ENCODE results near the gene RABL6.

The RABL6 gene

DNA sequence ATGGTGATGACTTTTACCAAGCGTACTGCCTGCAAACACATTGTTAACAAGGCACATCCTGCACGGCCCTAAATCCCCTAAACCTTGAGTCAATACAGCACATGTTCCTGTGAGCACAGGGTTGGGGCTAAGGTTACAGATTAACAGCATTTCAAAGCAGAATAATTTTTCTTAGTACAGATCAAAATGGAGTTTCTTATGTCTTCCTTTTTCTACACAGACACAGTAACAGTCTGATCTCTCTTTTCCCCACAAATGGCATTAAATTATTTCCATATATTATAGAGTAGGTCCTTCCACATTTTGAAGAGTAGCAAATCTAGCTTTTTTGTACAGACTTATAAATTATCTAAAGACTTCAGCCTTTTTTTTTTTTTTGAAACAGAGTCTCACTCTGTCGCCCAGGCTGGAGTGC, 18.2 kb upstream of the RABL6 start:
- peak overlapping the region; percentile 60 for H3K27ac ChIP-seq
- no peak for TF ChIP-seq ZFX (IDR thresholded peaks at IDR 0.05)

DNA sequence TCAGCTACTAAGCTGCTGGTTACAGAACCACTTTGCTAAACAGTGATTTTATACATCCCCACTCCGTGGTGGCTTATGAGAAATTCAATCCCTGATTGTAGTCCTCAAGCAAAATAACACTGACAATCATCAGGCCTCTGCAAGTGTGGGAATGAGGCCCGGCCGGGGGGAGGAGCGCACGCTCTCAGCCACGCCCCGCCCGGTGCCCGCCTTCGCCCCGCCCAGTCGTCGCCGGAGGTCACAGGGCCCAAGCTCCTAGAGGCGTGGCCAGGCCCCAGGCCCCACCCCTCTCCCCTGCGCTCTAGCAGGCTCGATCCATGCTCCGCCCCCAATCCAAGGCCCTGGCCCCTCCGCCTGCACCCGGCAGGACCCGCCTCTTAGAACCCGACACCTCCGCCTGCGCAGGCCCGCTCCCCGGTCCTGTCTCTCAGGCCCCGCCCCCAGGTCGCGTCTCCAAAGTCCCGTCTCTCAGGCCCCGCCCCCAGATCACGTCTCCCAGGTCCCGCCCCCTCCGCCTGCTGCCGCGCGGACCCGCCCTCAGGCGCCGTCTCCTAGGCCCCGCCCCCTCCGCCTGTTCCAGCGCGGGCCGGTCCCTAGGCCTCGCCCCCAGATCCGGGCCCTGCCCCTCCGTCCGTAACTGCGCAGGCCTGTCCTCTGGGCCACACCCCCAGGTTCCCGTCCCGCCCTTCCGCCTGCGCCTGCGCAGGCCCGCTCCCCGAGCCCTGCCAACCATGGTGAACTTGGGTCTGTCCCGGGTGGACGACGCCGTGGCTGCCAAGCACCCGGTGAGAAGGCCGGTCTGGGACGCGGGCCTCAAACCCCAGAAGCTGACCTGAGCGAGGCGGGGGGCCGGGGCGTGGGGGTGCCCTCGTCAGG, 16.9 kb upstream of the RABL6 start, which contains the start of gene TMEM141:
Gene TMEM141 (plus strand): TSS at position 705 of the 876 bp plus-strand sequence. CDS start 27 bp downstream, at position 732.
- H3K27ac ChIP-seq: peak within 1 kb of the TSS; percentile 97
- no peak for TF ChIP-seq ZFX (IDR thresholded peaks at IDR 0.05)
- TF ChIP-seq, protein P1, sequence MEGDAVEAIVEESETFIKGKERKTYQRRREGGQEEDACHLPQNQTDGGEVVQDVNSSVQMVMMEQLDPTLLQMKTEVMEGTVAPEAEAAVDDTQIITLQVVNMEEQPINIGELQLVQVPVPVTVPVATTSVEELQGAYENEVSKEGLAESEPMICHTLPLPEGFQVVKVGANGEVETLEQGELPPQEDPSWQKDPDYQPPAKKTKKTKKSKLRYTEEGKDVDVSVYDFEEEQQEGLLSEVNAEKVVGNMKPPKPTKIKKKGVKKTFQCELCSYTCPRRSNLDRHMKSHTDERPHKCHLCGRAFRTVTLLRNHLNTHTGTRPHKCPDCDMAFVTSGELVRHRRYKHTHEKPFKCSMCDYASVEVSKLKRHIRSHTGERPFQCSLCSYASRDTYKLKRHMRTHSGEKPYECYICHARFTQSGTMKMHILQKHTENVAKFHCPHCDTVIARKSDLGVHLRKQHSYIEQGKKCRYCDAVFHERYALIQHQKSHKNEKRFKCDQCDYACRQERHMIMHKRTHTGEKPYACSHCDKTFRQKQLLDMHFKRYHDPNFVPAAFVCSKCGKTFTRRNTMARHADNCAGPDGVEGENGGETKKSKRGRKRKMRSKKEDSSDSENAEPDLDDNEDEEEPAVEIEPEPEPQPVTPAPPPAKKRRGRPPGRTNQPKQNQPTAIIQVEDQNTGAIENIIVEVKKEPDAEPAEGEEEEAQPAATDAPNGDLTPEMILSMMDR (conservative IDR thresholded peaks at IDR 0.05): no peak

DNA sequence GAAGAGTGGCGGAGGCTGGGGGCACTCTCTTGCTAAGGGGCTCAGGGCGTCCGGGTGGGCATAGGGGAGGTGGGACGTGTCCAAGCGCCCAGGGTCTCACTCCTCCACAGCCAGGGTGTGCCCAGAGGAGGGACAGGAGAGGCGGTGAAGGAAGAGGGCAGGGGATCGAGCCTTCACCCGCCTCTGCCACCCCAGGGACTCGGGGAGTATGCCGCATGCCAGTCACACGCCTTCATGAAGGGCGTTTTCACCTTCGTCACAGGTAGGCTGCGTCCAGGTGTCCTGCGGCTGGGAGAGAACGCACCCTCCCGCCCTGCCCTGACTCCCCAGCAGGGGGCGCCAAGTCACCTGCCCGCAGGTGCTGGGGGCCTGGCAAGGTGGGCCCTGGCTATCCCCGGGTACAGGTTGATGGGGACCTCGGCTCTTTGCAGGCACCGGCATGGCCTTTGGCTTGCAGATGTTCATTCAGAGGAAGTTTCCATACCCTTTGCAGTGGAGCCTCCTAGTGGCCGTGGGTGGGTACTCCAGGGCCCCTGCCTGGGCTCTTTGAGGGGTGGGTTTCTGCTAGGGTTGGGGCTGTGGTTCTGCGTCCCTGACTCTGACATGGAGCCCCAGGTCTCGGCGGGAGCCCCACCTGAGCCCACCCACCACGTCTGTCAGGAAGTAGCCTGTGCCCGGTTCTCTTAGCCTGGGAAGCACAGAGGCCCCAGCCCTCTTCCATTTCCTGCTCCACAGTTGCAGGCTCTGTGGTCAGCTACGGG, 16.1 kb upstream of the RABL6 start:
- TF ChIP-seq ZFX (IDR thresholded peaks at IDR 0.05): no peak
- TF ChIP-seq, protein P1 (conservative IDR thresholded peaks at IDR 0.05): peak; percentile 100
- peak overlapping the region; percentile 97 for H3K27ac ChIP-seq

DNA sequence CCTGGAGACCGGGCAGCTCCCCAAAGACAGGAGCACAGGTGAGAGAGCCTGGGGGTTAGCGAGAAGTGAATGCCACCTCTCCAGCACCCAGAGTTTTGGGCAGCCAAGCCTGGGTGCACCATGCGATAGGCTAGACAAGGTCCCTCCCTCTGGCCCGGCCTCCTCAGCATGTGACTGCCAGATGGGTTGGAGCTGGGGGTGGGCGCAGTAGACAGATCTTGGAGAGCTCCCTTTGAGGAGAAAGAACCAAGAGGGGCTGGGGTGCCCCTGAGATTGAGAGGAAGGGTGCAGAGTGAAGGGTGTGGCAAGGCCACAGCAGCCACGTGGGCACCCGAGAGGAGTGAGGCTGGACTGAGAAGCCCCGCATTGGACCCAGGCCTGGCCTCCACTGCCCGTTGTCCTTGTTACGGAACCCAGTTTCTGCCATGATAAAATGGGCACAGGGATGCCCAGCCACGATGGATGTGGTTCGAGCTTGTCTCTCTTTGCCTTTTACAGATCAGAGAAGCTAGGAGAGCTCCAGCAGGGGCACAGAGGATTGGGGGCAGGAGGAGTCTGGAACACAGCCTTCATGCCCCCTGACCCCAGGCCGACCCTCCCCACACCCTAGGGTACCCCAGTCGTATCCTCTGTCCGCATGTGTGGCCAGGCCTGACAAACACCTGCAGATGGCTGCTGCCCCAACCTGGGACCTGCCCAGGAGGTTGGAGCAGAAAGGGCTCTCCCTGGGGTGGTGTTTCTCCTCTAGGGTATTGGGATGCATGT, 15.2 kb upstream of the RABL6 start:
- H3K27ac ChIP-seq: peak overlapping the region; percentile 97
- TF ChIP-seq, protein P1 (conservative IDR thresholded peaks at IDR 0.05): no peak
- no peak for TF ChIP-seq ZFX (IDR thresholded peaks at IDR 0.05)

DNA sequence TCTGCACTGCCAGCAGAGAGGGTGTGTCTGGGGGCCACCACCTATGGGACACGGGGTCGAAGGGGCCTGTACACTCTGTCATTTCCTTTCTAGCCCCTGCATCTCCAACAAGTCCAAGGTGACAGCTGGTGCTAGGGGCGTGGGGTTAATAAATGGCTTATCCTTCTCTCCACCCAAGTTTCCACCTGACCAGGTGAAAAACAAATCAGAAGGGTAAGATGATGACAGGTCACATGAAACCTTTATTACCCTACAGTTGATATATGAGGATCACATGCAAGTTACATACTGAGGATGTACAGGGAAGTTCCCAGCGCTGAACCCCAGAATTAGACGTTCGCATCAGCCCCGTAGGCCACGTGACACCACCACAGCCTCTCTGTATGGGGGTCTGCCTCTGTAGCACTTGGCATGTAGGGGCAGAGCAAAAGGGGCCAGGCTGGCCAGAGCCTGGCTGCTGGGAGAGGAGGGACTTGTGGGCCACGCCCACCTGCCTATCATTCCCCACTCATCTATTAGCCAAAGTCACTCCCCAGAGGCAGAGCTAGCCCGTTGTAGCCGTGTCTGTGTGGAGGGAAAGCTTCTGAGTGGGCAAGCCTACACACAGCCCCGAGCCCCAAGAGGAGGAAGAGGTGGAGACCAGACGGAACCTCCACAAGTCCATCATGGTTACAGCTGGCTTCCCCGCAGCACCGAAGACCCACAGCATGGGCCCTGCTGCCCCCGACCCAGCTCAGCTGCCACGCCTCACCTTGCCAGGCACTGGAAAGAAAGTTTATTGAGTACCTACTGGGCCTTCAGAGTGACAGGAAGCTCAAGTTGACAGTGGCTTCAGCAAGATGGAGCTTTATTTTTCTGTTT, 14.4 kb upstream of the RABL6 start:
- TF ChIP-seq, protein P1 (conservative IDR thresholded peaks at IDR 0.05): no peak
- TF ChIP-seq ZFX (IDR thresholded peaks at IDR 0.05): no peak
- H3K27ac ChIP-seq: no peak overlapping the region

DNA sequence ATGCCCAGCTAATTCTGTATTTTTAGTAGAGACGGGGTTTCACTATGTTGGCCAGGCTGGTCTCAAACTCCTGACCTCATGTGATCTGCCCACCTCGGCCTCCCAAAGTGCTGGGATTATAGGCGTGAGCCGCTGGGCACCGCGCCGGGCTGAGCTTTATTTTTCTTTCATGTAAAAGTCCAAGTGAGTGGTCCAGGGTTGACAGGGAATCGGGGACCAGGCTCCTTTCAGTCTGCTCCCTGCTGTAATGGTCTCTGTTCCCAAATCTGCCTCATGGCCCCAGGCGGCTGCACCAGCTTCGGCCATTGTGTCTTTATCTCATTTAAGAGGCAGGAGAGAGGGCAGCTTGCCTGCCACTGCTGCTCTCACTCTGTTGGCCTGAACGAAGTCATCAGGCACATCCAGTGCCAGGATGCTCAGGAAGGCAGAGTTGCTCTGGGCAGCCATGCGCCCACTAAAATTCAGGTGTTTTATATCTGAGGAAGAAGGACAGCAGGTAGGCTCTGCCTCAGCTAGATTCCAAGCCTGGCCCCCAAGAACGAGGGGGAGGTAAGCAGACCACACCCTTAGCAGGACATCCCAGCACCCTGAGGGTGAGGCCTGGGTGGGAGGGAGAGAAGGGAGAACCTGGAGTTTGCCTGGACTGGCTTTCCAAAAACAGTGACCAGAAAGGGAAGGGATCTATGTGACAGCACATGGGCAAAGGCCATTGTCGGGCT, 13.3 kb upstream of the RABL6 start:
- TF ChIP-seq ZFX (IDR thresholded peaks at IDR 0.05): no peak
- TF ChIP-seq, protein P1 (conservative IDR thresholded peaks at IDR 0.05): no peak
- no peak overlapping the region for H3K27ac ChIP-seq

Measured in C4-2B (cell line).